Suppressor macrophage treated with lipopolysaccharide for 1 hour (primary cell): ENCODE results near the gene ARL17B.
A peak's percentile ranks its signal among the peaks of the same experiment; 100 is the strongest.
"Not testable (repeated sequence)": the region's sequence is repeated elsewhere in the genome, so short reads cannot be mapped to it uniquely, and the experiment has no call there.

Source experiments
- DNase-seq, 3 donors: peaks; one replicate each; pipeline ENCODE4 v3.0.0-alpha.2; 2020 to 2022

ARL17B gene

DNA sequence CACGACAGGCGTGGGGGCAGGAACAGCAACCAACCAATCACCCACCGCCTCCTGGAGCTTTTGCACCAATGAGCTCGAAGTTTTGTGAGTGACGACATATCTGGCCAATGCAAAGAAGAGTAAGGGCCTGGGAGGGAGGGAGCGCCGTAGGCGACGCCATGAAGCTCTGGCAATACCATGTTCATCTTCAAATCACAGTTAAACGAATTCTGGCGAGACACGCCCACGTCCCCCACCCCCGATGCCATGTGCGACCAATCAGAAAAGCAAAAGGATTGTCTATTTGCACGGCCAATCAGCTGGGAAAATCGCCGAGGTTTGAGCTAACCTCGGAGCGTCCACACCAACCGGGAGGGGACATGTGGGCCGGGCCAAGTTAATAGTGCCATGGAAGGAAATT is at the start of gene ARL17B:
TSS of gene ARL17B (minus strand) at position 12 of the 400 bp plus-strand sequence. CDS start 3,369 bp downstream, outside the sequence.
- not testable (repeated sequence) for DNase-seq

DNA sequence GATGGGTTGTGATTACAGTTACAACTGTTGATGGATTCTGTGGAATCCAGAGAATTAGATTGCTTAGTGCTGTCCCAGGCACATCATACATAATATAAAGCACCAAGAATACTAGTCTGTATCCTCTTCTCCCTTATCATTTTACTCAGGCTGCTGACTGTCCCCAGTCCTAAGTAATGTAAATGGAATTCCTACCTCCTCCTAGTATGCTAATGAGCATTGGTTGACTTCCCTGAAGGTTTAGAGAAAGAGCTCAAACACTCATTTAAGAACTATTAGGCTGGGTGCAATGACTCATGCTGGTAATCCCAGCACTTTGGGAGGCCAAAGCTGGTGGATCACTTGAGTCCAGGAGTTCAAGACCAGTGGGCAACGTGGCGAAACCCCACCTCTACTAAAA is 48.3 kb upstream of the ARL17B start:
- not testable (repeated sequence) for DNase-seq

DNA sequence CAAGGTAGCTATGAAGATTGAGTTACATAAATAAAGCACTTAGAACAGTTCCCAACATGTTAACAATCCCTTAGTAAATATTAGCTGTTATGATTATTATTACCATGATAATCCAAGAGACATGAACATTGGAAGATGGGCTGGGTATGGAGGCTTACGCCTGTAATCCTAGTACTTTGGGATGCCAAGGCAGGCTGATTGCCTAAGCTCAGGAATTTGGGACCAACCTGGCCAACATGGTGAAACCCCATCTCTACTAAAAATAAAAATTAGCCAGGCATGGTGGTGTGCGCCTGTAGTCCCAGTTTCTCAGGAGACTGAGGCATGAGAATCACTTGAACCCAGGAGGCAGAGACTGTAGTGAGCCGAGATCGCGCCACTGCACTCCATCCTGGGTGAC is 45.6 kb upstream of the ARL17B start:
- not testable (repeated sequence) for DNase-seq

DNA sequence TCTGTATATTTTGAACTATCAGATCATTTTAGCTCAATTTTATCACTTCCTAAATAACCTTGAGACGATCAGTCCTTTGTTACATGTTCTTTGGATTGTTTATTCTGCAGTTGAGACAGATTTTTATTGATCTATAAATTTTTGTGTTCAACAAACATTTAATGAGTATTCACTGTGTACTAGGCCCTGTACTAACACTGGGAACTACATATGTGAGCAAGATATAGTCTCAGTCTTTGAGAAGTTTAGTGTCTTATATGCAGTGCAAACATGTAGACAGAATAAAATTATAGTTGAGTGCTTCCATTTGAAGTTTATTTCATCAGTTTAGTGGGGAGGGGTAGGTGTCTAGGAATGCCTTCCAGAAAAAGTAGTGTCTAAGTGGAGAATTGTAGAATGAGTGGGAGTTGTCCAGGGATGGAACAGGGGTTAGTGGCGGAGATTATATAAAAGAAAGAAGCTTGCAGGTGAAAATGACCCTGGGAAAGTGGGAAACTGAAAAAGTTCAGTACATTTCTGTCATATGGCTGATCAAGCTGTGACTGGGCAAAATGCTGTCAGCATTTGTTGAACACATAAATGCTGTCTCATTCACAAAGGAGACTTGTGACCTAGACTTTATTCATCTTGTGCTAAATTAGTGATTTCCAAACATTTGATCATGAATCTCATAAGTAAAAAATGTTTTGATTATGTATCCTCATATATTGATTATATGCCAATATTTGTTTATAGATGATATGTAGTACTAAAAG is 39.6 kb upstream of the ARL17B start:
- not testable (repeated sequence) for DNase-seq

DNA sequence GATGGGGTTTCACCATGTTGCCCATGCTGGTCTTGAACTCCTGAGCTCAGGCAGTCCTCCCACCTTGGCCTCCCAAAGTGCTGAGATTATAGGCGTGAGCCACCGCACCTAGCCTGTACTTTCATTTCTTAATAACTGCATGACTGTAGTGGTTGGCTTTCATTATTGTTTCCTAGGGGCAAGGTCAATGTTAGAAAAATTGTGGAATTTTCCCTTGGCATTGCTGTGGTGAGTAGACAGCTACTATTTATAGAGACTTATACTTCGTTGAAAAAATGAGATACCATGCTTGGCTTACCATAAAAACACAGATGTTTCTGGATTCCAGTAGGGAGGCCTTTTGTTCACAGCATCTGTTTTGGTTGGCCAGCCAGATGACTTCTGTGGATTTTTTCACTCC is 39.0 kb upstream of the ARL17B start:
- DNase-seq: not testable (repeated sequence)

DNA sequence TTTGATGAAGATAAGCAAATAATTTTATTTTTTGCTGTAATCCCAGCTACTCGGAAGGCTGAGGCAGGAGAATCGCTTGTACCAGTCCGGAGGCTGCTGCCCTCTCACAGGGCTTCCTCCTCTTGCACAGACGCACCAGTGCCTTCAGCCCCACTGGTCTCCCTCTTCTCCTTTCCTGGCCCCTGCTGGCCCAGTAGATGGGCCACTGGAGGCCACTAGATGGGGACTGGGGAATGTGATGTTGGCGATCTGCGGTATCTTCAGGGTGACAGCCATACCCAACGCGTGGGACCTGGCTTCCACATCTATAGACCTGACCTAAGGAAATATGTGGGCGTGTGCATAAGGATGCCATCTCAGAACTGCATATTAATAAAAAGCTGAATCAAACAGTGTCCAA is 38.4 kb upstream of the ARL17B start:
- not testable (repeated sequence) for DNase-seq

DNA sequence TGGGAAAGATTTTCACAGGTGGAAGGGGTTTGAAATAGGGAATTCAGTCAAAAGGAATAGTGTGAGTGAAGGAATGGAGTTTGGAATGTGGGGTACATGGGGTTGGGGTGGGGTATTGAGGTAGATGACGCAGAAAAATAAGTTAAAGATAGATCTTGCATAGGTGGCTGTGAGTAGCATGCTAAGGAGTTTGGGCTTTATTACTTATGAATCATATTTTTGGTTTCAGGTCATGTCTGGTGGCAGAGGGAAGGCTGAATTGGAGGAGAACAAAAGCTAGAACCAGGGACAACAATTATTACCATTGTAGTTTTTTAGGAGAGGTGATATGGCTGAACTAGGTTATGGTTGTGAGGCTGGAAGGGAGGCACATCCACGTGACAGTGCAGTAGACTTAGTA is 34.7 kb upstream of the ARL17B start:
- DNase-seq: not testable (repeated sequence)

DNA sequence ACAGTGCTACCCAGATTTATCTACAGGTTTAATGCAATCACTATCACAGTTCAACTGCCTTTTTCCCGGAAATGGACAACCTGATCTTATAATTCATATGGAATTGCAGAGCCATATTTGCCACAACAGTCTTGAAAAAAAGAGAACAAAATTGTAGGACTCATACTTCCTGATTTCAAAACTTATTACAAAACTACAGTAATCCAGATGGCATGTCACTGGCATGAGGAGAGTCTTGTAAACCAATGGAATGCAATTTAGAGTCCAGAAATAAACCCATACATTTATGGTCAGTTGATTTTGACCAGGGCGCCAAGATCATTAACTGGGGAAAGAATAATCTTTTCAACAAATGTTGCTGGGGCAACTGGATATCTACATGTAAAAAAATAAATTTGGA is 32.1 kb upstream of the ARL17B start:
- not testable (repeated sequence) for DNase-seq

DNA sequence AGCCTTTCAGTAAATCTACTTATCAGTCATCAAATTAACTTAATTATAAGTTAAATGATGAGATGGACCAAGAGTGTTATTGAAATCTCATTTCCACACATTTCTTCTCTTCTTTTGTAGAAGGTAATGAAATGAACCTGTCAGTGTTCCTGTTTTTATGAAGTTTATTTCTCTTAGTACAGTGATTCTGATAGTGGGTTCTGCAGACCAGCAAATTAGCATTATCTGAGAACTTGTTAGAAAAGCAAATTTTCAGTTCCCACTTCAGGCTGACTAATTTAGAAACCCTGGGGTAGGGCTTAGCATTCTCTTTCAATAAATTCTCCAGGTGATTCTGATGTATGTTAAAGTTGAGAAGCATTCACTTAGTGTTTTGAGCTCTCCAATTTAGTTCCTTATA is 23.9 kb upstream of the ARL17B start:
- DNase-seq: not testable (repeated sequence)

DNA sequence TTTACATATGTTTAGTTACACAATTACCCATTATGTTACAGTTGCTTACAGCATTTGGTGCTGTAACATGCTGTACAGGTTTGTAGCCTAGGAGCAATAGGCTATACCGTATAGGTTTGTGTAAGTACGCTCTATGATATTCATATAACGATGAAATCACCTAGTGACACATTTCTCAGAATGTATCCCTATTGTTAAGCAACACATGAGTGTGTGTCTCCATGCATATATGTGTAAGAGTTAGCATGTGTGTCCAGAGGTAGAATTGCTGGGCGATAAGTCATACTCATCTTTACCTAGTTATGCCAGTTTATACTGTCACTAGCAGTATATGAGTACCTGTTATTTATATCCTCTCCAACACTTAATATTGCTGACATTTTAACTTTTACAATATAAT is 21.6 kb upstream of the ARL17B start:
- DNase-seq: not testable (repeated sequence)

DNA sequence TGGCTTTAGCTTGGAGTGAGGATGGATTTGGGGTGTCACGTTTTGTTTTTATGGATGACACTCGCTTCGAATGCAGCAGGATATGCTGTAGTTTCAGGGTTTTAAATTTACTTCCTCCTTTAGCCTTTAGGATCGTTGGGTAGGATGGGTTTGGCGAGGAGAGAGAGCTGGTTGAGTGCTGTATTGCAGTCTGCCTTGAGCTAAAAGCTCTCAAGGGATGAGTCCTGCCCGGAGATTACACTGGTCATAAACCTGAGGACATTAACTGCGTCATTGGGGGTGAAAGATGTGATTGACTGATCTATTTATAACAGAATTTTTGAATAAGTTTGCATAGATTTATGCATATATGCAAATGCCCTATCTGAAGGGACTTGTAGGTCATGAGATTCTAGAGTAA is 11.9 kb upstream of the ARL17B start:
- not testable (repeated sequence) for DNase-seq

DNA sequence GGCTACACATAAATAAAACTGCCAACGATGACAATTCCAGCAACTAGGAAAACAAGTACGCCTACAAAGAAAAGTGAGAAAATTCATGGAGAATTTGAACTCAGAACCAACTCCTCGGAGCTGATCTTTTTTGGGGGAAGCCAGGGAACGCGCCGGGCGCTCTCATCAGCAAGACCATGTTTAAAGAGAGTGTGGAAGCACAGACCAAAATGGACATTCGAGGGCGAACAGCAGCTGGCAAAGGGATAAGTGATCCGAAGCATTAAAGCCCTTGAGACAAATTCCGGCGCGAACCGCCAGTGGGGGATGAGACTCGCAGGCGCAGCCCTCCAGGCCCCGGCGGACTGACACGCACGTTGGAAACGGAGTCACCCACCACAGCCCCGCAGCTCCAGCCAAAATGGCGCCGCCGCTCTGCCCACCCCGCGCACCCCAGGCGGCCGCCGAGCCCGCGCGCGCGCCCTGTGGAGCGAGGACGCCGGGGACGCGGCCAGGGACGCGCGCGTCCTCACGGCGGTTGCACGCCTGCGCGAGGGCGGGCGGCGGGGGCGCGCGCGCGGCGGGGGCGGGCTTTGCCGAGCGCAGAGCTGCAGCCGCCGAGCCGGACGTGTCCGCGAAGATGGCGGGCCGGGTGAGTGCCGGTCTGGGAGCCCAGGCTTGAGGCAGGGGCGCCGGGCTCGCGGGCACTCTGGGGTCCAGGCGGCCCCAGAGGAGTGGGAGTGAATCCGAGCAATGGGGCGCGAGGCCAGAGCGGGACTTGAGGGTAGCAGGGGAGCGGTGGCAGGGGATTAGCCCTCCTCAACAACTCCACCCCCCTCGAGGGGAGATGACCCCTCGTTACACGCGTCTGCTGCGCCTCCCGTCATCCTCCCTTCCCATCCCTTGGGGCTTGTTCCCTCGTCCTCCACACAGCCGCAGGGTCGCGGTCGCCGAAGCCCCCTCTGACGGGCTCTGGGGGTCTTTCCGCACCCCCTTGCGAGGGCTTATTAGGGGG is 11.0 kb upstream of the ARL17B start:
- not testable (repeated sequence) for DNase-seq

DNA sequence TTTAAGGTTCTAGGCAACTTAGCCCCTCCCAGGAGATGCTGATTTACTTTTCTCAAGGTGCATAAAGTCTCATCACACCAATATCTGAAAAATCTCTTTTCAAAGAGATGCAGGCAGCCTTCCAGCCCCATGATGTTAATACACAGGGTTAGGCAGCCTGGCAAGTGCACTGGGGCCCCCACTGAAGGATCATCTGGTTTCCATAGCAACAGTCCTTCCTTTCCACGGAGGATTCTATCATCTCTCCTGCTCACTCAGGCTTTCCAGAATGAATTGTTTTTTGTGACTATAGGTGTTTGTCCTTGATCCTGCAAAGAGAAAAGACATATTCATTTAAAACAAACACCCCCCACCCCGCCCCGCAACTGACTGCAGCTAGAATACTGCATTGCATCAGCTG is 6.0 kb upstream of the ARL17B start:
- not testable (repeated sequence) for DNase-seq

DNA sequence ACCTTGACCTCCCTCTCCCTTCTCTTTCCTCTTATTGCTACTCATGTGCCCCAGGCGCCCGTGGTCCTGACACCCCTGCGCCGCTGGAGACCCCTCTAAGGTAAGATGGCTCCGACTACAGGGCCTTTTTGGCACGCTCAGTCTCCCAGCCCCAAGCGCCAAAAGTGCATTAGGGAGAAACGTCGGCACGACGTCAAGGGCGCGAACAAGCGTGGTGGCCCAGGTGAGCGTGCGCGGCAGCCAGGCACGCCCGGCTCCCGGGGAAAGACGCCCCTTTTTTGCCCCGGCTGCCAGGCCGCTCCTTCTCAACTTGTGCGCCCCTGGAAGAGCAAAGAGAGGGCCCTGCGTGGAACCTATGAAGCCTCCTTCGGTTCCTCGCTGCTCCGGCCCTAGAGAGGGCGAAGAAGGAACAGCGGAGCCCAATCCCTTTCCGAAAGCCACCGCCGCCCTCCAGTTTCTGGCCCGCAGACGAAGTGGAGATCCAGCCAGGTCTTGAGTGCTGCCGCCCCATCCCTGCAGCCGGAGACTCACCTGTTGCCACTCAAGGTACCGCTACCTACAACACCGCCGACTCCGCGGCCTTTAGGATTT is 326 bp downstream of the ARL17B start:
- DNase-seq: not testable (repeated sequence)

DNA sequence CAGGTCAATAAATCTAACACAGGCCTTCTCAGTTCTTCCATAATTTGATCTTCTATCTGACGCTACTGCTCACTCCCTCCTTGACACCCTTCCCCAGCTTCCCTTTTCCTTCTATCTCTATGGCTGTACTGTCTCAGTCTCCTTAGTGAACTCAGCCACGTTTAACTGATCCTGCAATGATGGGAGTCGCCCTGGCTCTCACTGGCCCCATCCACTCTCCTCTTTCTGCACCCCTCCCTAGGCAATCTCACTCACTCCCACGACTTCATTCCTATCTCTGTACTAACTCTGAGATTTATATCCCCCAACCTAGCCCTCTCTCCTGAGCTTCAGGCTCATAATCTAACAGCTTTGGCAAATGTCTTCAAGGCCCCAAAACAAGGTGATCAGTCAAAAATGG is 7.7 kb downstream of the ARL17B start:
- not testable (repeated sequence) for DNase-seq

DNA sequence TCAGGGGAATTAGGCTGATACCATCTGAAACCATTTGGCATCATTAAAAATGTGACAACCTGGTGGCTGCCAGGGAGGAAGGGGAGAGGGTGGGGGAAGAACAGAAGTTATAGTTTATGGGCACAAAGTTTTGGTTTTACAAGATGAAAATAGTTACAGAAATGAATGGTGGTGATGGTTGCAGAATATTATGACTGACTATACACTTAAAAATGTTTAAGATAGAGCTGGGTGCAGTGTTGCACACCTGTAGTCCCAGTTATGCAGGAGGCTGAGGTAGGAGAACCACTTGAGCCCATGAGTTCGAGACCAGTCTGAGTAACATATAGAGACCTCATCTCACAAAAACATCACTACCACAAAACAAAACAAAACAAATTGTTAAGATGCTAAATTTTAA is 12.5 kb downstream of the ARL17B start:
- not testable (repeated sequence) for DNase-seq

DNA sequence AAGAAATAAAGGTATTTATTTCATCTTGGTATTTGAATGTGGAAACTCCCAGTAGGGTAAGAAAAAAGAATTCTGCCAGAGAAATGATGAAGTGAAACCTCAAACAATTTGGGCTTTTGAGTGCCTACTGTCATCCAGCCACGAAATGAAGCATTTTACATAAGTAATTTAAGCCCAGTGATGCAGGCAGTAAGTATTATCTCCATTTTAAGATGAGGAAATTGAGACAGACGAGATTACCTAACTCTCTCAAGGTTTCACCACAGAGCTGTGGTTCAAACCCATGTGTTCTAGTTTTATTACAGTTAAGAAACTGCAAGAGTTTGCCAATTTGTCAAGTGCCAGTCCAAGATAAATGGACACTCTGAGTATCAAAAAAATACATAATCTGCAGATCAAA is 13.2 kb downstream of the ARL17B start:
- DNase-seq: not testable (repeated sequence)

DNA sequence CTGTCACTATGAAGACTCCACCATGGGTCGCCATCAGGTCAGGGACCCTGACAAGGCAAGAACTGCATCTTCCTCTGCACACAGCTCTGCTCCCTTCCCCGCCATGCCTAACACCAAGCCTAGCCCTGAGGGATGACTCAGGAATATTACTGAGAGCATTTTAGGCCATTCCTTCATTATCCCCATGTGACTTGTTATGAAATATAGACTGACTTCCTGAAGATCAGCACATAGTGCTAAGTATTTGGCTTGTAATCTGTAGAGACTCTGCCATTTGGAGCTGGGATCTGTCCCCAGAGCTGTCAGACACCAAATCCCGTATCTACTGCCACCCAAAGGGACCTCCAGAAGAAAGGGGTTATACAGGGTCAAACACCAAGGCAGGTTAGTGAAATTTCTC is 19.4 kb downstream of the ARL17B start:
- not testable (repeated sequence) for DNase-seq

DNA sequence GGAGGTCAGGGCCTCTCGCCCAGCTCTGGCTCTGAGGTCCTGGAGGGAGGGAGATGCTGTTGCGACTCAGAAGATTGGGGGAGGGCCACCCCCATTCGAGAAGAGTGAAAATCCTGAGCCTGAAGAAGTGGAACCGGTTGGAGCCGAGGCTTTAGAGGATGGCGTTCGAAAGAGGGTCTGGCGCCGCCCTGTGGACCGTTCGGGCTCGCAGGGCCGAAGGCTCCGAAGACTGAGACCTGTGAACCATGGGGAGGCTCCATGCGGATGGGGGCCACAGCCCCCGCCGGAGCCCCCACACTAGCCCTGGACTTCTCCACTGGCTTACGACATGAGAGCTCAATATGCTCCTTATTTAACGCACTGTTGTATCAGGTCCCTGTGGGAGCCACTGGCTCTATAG is 20.3 kb downstream of the ARL17B start:
- DNase-seq: not testable (repeated sequence)

DNA sequence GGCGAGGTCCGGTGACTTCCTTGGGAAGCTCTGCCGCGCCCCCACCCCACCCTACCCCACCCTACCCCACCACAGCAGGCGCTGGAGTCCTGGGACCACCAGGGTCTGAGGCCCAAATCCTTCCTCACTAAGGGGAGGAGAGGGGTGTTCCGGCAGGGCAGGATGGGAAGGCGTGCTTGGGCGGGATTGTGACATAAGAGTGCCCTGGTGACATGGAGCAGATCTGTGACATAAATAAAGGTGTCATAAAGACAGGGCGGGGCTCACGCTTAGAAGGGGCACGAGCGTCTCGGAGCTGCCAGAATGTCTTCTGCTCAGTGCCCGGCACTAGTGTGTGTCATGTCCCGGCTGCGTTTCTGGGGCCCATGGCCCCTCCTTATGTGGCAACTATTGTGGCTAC is 66.7 kb downstream of the ARL17B start, which contains the start of gene LRRC37A:
TSS of gene LRRC37A (plus strand) at position 301 of the 400 bp plus-strand sequence. CDS start at position 304, 3 bp downstream.
- DNase-seq: not testable (repeated sequence)

DNA sequence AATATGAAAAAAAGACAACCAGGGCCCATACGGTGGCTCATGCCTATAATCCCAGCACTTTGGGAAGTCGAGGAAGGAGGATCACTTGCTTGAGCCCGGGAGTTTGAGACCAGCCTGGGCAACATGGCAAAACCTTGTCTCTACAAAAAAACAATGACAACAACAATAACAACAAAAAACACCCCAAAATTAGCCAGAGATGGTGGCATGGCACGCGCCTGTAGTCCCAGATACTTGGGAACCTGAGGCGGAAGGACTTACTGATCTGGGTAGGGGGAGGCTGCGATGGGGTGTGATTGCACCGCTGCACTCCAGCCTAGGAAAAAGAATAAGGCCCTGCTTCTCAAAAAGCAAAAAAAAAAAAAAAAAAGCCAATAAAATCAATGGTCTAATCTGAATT is 69.9 kb downstream of the ARL17B start:
- not testable (repeated sequence) for DNase-seq

DNA sequence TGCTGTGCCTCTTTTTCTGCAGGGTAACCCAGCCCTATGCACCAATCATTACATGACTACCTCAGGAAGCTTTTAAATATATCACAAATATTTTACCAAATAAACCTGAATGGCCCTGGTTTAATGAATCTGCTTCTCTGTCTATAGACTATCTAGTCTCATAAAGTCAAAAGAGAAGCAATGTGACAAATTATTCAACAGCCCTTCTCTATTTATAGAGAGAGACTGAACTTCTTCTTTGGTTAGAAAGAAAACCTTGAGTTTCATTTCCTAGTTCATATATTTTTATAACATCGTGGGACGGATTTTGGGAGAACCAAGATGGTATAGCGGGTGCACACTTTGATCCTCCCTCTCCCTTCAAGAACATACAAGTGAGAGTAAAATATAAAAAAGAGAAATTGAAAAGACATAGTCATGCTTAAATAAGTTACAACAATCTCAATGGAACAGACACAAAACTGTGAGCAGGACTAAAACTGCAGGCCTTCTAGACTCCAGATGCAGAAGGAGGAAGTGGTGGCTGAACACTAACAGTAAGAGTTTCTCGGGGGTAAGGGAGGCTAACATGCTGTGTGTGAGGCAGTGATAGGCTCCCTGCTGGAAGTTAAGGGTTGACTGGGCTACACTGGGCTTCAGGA is 70.5 kb downstream of the ARL17B start:
- peak; percentile 59 to 73 (median 63) for DNase-seq
